NK-92 treated with Interleukin-12 subunit alpha and Interleukin-12 subunit beta, amount 100 ng/mL, for 24 hours (cell line): ENCODE results near the gene SCNN1A.
A peak's percentile ranks its signal among the peaks of the same experiment; 100 is the strongest.

Source experiments
- DNase-seq: peaks from one replicate; lab custom pipeline; 2025; lab: John Stamatoyannopoulos, UW

Gene SCNN1A

GRCh38 chr12:6368906-6369525 lies 6.3 kb downstream of the SCNN1A start:
- no peak for DNase-seq

GRCh38 chr12:6367969-6368892 lies 7.1 kb downstream of the SCNN1A start:
- no peak for DNase-seq

DNA sequence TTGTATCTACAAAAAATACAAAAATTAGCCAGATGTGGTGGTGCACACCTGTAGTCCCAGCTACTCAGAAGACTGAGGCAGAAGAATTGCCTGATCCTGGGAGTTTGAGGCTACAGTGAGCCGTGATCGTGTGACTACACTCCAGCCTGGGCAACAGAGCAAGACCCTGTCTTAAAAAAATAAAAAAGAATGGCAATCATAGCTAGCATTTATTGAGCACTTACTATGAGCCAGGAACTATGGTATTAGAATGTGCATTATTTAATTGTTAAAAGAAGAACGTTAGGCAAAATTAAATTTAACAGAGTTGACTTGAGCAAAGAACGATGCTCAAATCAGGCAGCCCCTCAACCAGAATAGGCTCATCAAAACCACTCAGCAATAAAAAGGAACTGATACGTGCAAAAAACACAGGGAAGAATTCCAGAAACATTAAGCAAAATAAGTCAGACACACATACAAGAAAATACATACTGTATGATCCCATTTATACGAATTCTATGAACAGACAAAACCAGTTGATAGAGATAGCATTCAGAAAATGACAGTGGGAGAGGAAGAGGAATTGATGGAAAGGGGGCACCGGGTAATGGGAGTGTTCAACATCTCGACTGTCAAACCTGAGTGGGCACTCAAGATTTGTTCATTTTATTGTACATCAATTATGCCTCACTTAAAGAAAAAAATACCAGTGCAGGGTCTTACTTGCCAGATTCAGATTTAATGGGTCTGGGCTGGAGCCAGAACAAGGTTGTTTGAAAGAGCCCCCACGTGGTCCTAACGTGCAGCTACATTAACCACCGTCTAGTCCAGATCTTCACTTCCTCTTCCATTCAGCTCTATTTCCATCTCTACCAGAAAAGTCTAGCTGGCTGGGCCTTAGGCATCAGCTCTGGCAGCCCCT lies 8.0 kb downstream of the SCNN1A start:
- peak; percentile 13 for DNase-seq

GRCh38 chr12:6364044-6364374 lies 11.4 kb downstream of the SCNN1A start:
- no peak for DNase-seq

DNA sequence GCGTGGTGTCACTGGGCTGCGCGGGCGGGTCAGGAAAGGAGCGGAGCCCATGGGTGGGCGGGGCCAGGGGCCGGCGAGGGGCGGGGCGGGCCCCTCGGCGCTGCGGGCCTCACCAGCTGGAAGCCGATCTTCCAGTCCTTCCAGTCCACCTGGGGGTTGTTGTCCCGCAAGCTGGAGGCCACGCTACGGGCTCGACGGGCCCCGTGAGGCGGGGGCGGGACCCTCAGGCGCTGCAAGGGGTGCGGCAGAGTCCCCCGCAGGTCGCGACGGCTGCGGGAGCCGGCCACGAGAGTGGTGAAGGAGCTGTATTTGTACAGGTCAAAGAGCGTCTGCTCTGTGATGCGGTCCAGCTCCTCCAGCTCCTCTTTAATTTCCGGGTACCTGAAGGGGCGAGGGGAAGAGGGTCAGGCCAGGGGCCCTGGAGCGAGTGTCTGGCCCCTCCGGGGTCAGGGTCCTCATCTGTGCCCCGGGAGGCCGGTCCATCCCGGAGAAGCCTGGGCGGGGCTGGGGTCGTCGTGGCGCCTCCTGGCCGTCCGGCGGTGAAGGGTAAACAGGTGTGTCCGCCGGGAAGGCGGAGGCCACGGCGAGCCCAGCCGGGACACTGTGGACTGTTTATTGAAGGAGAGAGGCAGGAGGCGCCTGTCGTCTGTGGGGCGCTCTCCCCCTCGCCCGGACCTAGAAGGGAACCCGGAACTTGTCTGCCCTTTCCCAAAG lies 11.9 kb downstream of the SCNN1A start:
- DNase-seq: no peak

DNA sequence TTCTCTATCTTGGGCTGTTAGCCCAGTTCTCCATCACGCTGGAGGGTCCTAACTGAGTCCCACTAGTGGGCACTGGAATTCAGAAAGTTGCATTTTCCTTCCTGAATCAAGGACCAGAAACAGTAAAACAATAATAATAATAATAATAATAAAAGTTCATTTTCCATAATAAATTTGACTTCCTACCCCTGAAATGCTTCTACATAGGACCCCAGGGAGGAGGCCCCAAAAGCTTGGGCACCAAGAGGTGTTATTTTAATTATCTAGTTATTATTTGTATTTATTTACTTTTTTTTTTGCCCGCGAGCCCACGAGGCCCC lies 12.4 kb downstream of the SCNN1A start:
- no peak for DNase-seq

- no peak for DNase-seq
Observed at GRCh38 chr12:6362403-6362802, 13.0 kb downstream of the SCNN1A start.

GRCh38 chr12:6361834-6362233 lies 13.5 kb downstream of the SCNN1A start:
- DNase-seq: no peak

GRCh38 chr12:6360578-6361490 lies 14.5 kb downstream of the SCNN1A start:
- no peak for DNase-seq

DNA sequence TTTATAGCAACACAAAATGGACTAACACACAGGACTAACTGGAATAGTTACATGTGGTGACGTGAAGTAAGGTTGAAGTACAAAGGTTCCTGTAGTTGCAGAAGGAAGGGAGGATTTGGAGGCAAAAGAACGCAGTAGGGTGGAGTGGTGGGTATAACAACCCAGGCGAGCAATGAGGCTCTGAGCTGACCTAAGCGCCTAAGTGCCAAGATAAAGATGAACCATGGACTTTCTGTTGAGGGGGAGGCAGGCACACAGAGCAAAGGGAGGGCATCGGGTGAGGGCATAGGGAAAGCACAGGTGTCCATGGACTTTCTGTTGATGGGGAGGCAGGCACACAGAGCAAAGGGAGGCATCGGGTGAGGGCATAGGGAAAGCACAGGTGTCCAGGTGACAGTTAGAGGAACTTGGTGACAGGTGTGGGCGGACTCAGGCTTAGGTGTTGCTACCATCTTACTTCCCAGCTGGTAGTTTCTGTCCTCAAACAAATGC lies 15.2 kb downstream of the SCNN1A start:
- no peak for DNase-seq

DNA sequence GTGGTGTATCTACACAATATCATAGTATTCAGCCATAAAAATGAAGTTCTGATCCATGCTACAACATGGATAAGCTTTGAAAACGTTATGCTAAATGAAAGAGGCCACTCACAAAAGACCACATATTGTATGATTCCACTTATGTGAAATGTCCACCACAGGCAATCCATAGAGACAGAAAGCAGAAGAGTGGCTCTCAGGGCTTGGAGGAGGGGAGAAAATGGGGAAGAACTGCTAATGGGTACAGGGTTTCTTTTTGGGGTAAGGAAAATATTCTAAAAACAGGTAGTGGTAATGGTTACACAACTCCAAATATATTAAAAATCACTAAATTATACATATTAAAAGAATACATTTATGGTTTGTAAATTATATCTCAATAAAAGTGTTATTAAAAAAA lies 16.5 kb downstream of the SCNN1A start:
- DNase-seq: no peak

GRCh38 chr12:6356374-6356820 lies 19.0 kb downstream of the SCNN1A start:
- DNase-seq: no peak

DNA sequence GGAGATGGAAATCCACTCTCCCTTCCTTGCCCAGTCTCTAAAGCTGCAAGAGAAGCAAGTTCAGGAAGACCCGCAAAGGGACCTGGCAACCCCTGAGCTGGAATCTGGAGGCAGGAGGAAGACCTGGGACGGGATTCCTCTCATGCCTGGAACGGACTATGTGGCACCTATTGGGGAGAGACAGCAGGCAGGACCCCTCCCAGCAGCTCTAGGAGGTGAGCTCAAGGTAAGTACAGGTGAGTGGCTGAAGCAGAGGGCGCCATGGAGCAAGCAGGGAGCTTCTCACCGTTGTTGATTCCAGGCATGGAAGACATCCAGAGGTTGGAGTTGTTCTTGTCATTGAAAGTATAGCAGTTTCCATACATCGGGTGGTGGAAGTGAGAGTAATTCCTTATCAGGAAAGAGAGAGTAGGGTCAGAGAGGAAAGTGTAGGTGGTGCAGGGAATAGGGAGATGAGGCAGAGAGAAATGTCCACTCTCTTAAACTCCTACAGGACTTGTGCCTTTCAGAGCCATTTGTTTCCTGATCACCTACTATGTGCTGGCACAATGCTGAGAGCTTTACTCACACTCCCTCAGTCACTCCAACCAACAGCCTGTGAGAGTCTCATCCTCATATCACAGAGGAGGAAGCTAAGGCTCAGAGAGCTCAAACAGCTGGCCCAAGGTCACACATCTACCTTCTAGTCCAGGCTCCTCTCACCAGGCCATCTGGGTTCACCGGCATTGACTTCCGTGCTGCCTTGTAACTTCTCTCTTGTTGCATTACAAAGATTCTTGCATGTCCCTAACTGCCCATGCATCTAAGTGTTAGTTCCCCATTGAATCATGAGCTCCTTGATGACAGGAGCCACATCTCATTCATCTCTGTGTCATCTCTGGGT lies 19.6 kb downstream of the SCNN1A start:
- DNase-seq: no peak

DNA sequence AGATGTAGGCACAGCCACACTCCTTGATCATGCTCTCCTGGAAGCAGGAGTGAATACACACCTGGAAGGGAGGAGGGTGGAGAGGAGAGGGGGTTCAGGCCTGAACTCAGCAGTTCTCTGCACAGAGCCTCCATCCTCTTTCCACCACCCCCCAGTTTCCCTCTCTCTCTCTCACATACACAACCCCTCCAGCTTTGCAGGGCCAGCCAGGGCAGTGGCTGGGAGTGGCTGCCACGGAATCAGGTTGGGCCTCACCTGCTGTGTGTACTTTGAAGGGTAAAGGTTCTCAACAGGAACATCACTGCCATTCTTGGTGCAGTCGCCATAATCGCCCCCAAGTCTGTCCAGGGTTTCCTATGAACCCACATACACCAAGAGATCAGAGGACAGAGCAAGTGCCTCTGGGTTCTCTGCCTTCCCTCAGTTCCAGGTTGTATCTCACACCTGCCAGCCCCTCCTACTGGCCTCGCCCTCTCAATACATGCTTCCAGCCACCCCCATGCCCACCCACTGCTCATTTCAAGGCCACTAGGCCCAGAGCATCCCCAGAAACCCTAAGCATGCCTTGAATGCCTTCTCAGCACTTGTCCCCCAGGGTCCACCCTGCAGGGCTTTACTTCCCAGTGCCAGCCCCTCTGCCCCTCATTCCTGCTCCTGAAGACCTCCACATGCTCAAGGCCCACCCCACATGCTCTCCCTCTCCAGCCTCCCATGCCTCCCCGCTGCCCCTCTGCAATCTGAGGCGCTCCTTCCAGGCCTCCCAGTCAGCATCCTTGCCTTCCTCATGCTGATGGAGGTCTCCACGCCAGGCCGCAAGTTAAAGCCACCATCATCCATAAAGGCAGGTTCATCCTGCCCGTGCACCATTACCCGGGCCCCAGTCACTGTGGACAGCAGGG lies 20.6 kb downstream of the SCNN1A start:
- no peak for DNase-seq

- DNase-seq: no peak
Observed at GRCh38 chr12:6352193-6353173, 22.9 kb downstream of the SCNN1A start.

GRCh38 chr12:6351622-6352021 lies 23.7 kb downstream of the SCNN1A start:
- DNase-seq: no peak
